Activated effector memory CD4-positive, alpha-beta T cell treated with anti-CD3 and anti-CD28 coated beads, Interleukin-2, amount 50 U/mL, for 16 hours (primary cell): Measurements from ENCODE around the gene WNT3.
"Not testable (repeated sequence)": the region's sequence is repeated elsewhere in the genome, so short reads cannot be mapped to it uniquely, and the experiment has no call there.

Experiments
- DNase-seq: peaks from one replicate; pipeline ENCODE4 v3.0.0-alpha.2; 2020

Gene WNT3

GRCh38 chr17:46780003-46780373 lies 38.5 kb downstream of the WNT3 start:
- DNase-seq: no peak

- no peak for DNase-seq
Measured at GRCh38 chr17:46777943-46778915, 40.3 kb downstream of the WNT3 start.

- DNase-seq: no peak
Measured at GRCh38 chr17:46776298-46777005, 42.0 kb downstream of the WNT3 start.

DNA sequence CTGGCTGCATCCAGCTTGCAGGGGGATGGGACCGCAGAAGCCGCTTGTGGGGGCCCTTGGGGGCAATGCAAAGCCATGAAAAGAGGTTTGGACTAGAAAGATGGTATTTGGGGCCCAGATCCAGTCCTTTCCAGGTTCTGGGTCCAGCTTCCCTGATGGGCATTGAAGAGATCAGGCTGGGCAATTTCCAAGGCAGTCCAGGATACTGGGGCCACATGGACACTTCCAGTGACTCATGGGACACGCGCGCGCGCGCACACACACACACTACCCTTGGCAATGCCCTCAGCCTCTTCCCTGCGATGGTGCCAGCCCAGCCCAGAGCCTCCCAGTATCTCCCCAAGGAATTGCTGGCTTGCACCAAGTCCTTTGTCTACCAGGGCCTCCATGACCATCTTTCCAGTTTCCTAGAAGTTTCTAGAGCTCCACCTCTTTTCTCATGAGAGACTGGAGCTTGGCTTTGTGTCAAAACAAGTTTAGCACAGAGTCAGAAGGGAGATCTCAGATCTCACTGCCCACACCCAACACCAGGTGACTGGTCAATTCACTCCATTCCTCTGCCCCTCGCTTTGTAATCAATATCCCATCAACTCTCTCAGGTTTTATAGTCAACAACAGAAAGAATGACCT lies 44.3 kb downstream of the WNT3 start:
- DNase-seq: no peak

DNA sequence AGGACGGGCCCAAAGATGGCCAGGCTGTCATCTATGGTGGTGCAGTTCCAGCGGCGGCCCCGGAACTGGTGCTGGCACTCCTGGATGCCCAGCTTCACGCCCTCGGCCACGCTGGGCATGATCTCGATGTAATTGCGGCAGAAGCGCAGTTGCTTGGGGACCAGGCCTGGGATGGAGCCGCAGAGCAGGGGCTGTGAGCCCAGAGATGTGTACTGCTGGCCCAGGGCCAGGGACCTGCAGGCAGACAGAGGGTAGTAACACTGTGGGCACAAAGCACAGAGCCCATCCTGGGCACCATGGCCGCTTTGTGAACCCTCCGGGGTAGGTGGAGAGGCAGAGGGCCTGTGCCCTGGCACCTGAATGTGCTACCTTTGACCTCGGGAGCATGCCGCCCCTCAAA lies 44.8 kb downstream of the WNT3 start:
- DNase-seq: peak; percentile 59

DNA sequence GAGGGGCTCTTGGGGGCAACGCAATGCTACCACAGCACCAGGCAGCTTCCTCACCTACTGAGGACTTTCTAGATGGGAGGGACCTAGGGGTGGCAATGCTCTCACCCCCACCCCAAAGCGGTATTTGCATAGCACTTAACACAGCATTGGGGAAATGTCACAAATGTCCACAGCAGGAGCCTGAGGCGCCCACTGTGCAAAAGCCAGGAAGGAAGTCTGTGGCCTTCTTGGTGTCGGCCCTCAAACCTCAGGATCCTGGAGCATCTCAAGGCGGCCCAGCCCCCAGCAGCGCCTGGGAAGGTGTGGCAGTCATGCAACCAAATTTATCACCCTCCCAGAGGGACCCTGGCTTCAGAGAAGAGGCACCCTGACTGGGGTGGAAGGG lies 45.3 kb downstream of the WNT3 start:
- no peak for DNase-seq

- peak; percentile 49 for DNase-seq
Measured at GRCh38 chr17:46772475-46773220, 45.8 kb downstream of the WNT3 start.

DNA sequence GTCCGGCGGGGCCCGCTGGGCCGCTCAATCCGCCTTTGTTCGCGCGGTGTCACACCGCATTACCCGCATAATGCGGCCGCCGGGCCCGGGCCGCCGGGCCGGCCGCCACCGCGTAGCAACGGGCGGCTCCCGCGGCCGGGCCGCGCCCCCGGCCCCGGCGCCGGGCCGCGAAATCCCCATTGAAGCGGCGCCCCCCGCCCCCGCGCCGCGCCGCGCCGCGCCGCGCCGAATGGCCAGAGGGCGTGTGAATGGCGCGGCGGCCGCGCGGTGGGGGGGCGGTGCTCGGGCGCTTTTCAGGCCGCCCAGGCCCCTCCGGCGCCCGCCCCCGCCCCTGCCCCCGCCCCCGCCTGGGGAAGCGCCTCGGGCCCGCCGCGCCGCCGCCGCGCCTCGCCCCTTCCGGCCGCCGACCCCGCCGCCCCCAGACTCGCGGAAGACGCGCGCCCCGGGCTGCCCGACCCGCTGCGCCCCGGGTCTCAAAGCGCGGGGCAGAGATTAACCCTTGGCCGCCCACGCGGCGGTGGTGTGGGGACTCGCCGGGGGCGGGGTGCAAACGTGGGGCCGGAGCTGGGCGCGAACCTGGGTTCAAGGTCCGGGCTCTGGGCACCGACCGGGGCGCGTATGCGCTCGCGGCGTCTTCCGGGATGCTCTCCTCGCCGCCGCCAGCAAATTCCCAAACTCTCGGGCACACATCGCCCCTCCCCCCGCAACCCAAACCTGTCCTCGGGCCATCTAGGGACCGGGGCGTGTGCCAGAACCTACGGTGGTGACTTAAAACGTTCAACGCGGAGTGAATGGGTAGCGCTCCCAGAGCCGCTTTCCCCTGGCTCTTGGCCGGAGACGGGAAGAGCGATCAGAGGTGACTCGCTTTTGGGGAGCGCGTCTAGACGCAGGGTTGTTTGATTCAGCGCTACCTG lies 46.7 kb downstream of the WNT3 start:
- peak; percentile 66 for DNase-seq

GRCh38 chr17:46770818-46771560 lies 47.5 kb downstream of the WNT3 start:
- peak; percentile 71 for DNase-seq

- no peak for DNase-seq
Measured at GRCh38 chr17:46770439-46770817, 48.1 kb downstream of the WNT3 start.

- DNase-seq: no peak
Measured at GRCh38 chr17:46769531-46770438, 48.7 kb downstream of the WNT3 start.

GRCh38 chr17:46768896-46769295 lies 49.6 kb downstream of the WNT3 start:
- DNase-seq: not testable (repeated sequence)

DNA sequence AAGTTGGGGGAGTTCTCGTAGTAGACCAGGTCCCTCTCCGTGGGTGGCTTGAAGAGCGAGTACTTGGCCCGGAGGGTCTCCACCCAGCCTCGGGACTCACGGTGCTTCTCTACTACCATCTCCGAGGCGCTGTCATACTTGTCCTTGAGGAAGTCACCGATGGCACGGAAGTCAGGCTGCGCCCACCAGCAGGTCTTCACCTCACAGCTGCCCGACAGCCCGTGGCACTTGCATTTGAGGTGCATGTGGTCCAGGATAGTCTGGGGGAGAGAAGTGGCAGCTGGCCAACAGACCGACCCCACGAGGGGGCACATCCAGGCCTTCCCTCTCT lies 50.0 kb downstream of the WNT3 start:
- no peak for DNase-seq

DNA sequence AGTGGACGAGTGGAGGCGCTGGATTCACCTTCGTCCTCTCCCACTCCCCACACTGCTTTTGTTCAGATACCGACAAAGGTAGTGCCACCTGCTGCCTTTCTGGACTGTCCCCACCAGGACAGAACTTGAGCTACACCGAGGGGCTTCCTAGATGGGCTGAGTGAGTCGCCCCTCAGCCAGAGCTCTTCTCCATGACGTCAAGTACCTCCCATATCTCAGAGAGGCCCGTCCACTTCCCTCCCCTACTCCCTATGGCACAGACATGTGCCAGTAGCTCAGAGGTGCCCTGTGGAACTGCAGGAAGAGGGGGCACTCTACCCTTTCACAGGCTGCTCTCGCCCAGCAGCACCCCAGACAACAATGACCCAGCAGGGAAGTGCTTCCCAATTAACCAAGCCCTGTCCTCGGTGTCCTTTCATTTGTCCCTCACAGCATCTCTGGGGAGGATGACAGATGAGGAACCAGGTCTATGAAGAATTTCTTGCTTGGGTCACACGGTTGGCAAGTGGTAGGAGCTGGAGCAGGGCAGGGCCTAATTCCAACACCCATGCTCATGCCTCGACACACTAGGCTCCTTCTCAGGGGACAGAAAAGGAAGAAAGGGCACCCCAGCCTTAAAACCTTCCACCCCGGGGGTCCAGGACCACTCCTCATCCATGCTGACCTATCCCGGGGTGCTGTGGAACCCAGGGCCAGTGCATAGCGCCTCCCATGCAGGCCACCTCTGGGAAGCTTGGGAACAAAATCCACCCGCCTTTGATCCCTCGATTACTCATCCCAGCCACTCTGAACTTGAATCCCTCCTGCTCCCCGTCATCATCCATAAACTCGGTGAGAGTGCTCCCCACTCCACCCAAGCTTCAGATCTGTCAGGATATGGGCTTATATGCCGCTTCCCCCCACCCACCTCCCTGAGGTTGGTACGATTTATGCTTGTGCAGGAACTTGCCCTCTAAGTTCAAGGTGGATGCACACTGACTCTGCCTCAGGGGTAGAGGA lies 51.7 kb downstream of the WNT3 start:
- no peak for DNase-seq

GRCh38 chr17:46765453-46765852 lies 53.0 kb downstream of the WNT3 start:
- DNase-seq: no peak

GRCh38 chr17:46764709-46765401 lies 53.6 kb downstream of the WNT3 start:
- DNase-seq: no peak

- no peak for DNase-seq
Measured at GRCh38 chr17:46764000-46764708, 54.3 kb downstream of the WNT3 start.

- DNase-seq: no peak
Measured at GRCh38 chr17:46763416-46763815, 55.1 kb downstream of the WNT3 start.
